Activated T-helper 1 cell treated with anti-CD3 and anti-CD28 coated beads, Interleukin-12 subunit alpha, Interleukin-12 subunit beta, Interleukin-2, Interleukin-4 antibody, amounts not matched to agents 30 ng/mL and 10 ng/mL and 1 ng/mL, durations not matched to agents 14 hours and 24 hours and 36 hours (primary cell): Measurements from ENCODE around the gene NPY4R2. TPM values are rescaled to one million over a fixed set of nuclear protein-coding genes. Genes with fewer than 3 reads are reported as not detected.
"Not testable (repeated sequence)": the region's sequence is repeated elsewhere in the genome, so short reads cannot be mapped to it uniquely, and the experiment has no call there.

Experiments used
- DNase-seq: peaks from one replicate; pipeline ENCODE4 v3.0.0; 2021; ENCODE audit warnings: low spot score
- H3K27ac Mint-ChIP-seq: one replicate; pipeline ENCODE4 v1.8.0; 2021; ENCODE audit warnings: mild to moderate bottlenecking, mixed read lengths
- H3K27me3 Mint-ChIP-seq: one replicate; pipeline ENCODE4 v1.8.0; 2022; ENCODE audit warnings: mild to moderate bottlenecking, moderate library complexity, mixed read lengths; ENCODE audit not compliant: insufficient read depth
- H3K36me3 Mint-ChIP-seq: one replicate; pipeline ENCODE4 v1.8.0; 2021; ENCODE audit warnings: low read depth, mixed read lengths
- H3K4me1 Mint-ChIP-seq: one replicate; pipeline ENCODE4 v1.8.0; 2021; ENCODE audit warnings: low read depth, mixed read lengths
- H3K4me3 Mint-ChIP-seq: one replicate; pipeline ENCODE4 v1.8.0; 2021; ENCODE audit warnings: mild to moderate bottlenecking, moderate library complexity, mixed read lengths
- H3K9me3 Mint-ChIP-seq: one replicate; pipeline ENCODE4 v1.8.0; 2021; ENCODE audit warnings: mixed read lengths
- intact Hi-C: fragments of 100-400 bp; cut with micrococcal nuclease; formaldehyde crosslinking; loops from one replicate; pipeline ENCODE4 v1.15.1; 2024
- total RNA-seq: library from RNA; stranded (reverse); gene quantifications from 2 replicates; pipeline ENCODE4 v1.2.3, GENCODE V29; 2022

Gene NPY4R2
- total RNA-seq, 1 donor from 2014 or later = not detected

DNA sequence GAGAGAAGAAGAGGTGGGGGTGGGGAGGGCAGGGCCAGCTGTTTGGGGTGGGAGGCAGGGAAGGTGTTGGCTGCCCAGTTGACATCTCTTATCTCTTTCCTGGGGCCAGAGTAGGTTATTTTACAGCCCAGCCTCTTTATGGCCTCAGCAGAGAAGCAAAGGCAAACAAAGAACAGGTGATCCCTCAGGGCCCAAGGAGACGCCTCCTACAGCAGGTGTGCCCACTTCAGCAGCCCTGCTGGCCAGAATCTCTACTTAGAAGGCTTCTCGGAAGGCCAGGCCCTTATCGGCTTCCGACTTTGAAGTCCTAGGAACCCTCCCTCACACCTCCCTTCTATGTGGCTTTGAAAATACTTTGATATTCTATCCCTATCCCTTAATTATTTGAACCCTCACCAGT lies 8.0 kb upstream of the NPY4R2 start:
- H3K4me1 Mint-ChIP-seq, H3K4me3 Mint-ChIP-seq, H3K27ac Mint-ChIP-seq, H3K36me3 Mint-ChIP-seq, DNase-seq, intact Hi-C loops, H3K27me3 Mint-ChIP-seq, H3K9me3 Mint-ChIP-seq: not testable (repeated sequence)

DNA sequence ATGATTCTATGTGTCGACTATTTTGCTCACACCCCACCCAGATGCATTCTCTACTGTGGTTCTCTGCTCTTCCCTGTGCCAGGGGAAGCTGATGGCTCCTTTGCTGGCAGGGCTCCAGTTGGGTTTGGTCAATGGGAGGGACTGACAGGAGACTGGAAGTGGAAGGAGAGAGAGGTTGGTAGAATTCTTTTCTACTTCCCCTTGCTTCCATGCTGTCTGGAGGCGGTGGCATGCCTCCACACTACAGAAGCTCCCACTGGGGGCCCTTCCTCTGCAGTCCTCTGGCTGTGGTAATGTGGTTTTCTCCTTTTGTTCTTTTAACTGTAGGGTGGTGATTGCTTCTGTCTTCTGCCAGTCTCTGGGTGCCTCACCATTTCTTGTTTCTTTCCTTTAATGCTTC lies 4.4 kb upstream of the NPY4R2 start:
- H3K9me3 Mint-ChIP-seq, H3K4me1 Mint-ChIP-seq, H3K27me3 Mint-ChIP-seq, H3K4me3 Mint-ChIP-seq, DNase-seq, intact Hi-C loops, H3K27ac Mint-ChIP-seq, H3K36me3 Mint-ChIP-seq: not testable (repeated sequence)

DNA sequence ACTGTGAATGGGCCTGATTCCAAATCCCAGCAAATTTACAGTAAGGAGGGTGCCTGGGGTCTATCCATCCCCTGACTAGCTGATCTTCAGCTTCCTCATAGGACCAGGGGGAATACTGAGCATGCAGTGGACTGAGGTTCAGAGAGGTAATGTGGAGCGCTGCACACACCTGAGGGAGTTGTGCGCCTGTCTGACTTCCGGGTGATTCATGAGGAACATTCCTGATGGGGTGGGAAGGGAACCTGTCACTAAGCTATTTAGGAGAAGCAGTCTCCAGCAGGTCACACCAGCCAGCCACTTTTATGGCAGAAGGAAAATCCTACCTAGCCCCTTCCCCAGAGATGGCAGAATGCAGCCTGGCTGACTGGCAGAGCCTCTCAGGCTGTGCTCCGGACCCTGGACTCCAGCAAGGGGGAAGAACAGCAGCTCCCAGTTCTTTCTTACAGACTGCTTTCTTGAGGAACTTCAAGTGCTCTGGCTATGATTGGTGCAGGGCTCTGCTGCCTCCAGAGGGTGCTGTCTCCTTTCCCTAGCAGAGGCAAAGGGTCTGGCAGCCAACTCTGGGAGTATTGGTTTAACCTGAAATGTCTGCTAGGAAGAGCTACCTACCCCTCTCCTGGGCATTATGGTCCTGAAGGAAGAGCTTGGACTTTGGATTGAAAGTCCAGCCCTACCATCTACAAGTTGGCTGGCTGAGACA lies 2.5 kb upstream of the NPY4R2 start:
- H3K27ac Mint-ChIP-seq, intact Hi-C loops, H3K4me1 Mint-ChIP-seq, H3K27me3 Mint-ChIP-seq, DNase-seq, H3K9me3 Mint-ChIP-seq, H3K36me3 Mint-ChIP-seq, H3K4me3 Mint-ChIP-seq: not testable (repeated sequence)

DNA sequence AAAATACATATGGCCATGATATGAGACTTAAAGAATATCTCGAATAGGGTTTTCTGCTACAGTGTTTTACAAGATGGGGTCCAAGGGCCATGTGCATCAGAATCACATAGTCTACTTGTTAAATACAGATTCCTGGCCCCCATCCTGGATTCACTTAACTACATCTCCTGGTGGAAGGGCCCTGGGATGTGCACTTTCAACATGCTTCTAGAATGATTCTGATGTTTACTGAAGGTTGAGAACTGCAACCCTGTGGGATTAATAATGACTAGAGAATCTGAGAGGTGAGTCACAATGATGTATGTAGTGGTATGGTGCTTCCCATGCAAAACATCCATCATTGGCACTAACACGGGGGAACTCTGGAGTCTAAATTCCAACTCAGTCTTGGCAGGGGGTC lies 2.1 kb downstream of the NPY4R2 start:
- H3K36me3 Mint-ChIP-seq, intact Hi-C loops, H3K27ac Mint-ChIP-seq, H3K9me3 Mint-ChIP-seq, DNase-seq, H3K27me3 Mint-ChIP-seq, H3K4me3 Mint-ChIP-seq, H3K4me1 Mint-ChIP-seq: not testable (repeated sequence)

DNA sequence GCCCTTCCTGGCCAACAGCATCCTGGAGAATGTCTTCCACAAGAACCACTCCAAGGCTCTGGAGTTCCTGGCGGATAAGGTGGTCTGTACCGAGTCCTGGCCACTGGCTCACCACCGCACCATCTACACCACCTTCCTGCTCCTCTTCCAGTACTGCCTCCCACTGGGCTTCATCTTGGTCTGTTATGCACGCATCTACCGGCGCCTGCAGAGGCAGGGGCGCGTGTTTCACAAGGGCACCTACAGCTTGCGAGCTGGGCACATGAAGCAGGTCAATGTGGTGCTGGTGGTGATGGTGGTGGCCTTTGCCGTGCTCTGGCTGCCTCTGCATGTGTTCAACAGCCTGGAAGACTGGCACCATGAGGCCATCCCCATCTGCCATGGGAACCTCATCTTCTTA lies 4.0 kb downstream of the NPY4R2 start:
- H3K27me3 Mint-ChIP-seq, H3K27ac Mint-ChIP-seq, intact Hi-C loops, DNase-seq, H3K9me3 Mint-ChIP-seq, H3K4me3 Mint-ChIP-seq, H3K36me3 Mint-ChIP-seq, H3K4me1 Mint-ChIP-seq: not testable (repeated sequence)

DNA sequence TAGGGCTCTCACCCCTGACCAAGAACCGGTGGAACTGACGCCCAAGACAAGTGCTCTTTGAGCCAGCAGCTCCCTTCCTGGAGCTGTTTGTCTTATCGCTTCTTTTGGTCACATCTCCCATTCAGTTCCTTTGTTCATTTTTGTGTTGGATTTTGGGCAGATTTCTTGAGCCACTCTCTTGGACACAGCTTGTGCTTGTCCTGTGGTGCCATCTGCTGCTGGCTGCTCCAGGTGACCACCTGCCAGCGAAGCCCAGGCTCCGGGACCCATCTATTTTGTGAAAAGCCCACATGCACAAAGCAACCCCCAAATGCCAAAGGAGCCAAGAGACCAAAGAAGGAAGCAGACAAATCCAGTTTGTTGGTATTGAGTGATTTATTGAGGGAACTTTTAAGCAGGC lies 6.2 kb downstream of the NPY4R2 start:
- H3K27me3 Mint-ChIP-seq, H3K9me3 Mint-ChIP-seq, H3K4me3 Mint-ChIP-seq, H3K36me3 Mint-ChIP-seq, H3K4me1 Mint-ChIP-seq, DNase-seq, intact Hi-C loops, H3K27ac Mint-ChIP-seq: not testable (repeated sequence)

DNA sequence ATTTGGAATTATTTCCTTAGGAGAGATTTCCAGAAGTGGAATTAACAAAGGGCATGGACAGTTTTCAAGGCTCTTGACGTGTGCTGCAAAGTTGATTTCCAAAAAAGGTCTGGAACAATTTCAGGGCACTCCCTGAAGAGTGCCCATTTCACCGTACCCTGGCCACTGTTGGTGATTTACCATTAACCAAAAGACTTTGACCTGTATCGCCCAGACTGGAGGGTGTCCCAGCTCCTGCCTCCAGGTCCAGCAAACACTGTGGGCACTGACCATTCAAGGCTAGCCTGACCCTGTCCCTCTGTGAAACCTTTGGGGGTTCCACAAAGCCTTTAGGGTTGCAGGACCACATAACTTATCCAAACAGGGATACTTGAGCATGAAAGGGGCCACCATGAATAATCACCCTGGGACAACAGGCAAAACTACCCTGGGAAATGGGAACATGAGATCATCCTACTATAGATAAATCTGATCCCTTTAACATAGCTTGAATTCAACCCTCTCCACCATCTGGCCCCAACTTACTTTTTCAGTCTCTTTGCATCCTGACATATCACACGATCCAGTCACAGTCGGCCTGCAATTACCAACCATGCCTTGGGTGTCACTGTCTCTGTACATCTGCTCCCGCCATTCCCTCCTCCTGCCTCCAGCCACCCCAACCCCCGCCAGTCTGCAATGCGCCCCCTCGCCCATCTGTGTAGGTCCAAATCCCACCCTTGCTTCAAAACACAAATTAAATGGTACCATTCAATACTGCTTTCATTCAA lies 8.9 kb downstream of the NPY4R2 start:
- H3K9me3 Mint-ChIP-seq, H3K36me3 Mint-ChIP-seq, intact Hi-C loops, H3K4me1 Mint-ChIP-seq, H3K27ac Mint-ChIP-seq, DNase-seq, H3K4me3 Mint-ChIP-seq, H3K27me3 Mint-ChIP-seq: not testable (repeated sequence)

DNA sequence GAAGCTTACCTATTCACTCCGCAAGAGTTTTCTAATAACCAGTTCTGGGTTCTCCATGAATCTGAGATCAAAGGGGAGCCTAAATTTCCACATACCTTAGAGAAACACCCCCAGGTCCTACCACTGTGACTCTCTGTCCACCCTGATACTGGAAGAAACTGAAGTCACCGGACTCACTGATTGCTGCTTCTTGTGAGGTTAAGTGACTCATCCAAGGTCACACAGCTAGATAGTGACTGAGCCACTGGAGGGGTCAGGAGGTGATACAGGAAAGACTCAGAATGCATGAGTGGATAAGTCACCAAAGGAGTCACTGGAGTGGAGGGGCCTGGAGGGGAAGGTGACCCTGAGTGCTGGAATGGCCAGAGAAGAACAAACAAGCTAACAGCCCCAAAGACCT lies 9.8 kb downstream of the NPY4R2 start:
- H3K27me3 Mint-ChIP-seq, H3K9me3 Mint-ChIP-seq, H3K4me1 Mint-ChIP-seq, intact Hi-C loops, H3K4me3 Mint-ChIP-seq, H3K27ac Mint-ChIP-seq, DNase-seq, H3K36me3 Mint-ChIP-seq: not testable (repeated sequence)

DNA sequence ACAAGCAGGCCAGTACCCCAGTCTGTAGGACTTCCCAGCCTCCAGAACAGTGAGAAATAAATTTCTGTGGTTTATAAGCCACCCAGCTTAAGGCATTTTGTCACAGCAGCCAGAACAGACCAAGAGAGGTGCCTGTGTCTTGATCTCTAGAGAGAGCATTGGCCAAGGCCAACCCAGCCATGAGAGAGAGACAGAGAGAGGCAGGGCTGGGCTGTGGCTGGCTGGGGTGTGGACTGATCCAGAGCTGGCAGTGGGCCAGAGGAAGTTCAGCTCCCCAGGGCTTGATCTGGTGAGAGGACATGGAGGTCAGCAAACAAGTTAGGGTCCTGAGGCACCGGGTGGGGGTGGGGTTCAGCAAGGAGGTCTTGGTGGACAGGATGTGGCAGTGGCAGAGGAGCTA lies 14.4 kb downstream of the NPY4R2 start:
- H3K27me3 Mint-ChIP-seq, H3K9me3 Mint-ChIP-seq, DNase-seq, H3K36me3 Mint-ChIP-seq, H3K4me3 Mint-ChIP-seq, H3K27ac Mint-ChIP-seq, H3K4me1 Mint-ChIP-seq, intact Hi-C loops: not testable (repeated sequence)

DNA sequence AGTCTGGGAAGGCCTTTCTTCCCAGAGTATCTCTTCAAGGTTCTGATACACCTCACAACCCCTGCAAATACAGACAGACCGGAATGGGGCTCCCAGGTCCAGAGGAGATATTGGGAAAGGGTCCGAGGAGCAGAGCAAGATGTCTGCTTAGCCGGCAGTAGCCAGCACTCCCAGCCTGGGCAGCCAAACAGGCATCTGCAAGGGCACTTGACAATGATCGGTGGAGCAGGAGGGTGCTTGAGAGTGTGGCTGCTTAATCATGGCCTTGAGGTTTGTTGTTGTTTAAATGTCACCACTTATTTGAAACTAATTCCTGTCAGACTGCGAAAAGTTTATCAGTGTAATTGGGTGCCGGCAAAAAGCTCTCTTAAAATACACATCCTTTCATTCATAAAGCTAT lies 15.0 kb downstream of the NPY4R2 start:
- H3K4me3 Mint-ChIP-seq, H3K4me1 Mint-ChIP-seq, DNase-seq, intact Hi-C loops, H3K9me3 Mint-ChIP-seq, H3K27me3 Mint-ChIP-seq, H3K36me3 Mint-ChIP-seq, H3K27ac Mint-ChIP-seq: not testable (repeated sequence)

DNA sequence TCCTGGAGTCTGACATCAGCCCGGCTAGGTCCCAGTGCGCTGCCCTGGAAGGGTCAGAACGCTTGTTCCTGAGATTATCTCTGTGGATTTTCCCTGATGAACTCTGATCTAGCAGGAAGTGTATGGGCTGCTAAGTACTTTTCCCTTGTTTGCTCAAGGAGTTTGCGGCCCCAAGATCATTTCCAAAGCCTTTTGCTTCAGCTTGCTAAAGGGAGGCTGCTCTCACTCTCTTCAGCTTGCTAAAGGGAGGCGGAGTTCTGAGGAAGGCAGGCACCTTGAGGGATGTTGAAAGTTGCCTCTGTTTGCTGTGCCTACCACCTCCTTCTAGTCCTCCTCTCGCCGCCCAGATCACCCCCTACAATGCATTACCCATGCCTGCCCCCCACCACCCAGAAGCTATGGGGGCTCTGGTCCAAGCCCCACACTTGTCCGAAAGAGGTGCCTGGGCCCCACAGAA lies 18.3 kb downstream of the NPY4R2 start:
- H3K27me3 Mint-ChIP-seq, H3K4me3 Mint-ChIP-seq, intact Hi-C loops, H3K9me3 Mint-ChIP-seq, DNase-seq, H3K4me1 Mint-ChIP-seq, H3K36me3 Mint-ChIP-seq, H3K27ac Mint-ChIP-seq: not testable (repeated sequence)

DNA sequence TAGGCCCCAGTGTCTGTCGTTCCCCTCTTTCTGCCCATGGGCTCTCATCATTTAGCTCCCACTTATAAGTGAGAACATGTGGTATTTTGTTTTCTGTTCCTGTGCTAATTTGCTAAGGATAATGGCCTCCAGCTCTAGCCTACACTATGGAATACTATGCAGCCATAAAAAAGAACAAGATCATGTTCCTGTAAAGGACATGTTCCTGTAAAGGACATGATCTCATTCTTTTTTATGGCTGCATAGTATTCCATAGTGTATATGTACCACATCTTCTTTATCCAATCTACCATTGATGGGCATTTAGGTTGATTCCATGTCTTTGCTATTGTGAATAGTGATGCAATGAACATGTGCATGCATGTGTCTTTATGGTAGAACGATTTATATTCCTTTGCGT lies 19.2 kb downstream of the NPY4R2 start:
- H3K27me3 Mint-ChIP-seq, H3K27ac Mint-ChIP-seq, intact Hi-C loops, H3K9me3 Mint-ChIP-seq, DNase-seq, H3K4me3 Mint-ChIP-seq, H3K4me1 Mint-ChIP-seq, H3K36me3 Mint-ChIP-seq: not testable (repeated sequence)

DNA sequence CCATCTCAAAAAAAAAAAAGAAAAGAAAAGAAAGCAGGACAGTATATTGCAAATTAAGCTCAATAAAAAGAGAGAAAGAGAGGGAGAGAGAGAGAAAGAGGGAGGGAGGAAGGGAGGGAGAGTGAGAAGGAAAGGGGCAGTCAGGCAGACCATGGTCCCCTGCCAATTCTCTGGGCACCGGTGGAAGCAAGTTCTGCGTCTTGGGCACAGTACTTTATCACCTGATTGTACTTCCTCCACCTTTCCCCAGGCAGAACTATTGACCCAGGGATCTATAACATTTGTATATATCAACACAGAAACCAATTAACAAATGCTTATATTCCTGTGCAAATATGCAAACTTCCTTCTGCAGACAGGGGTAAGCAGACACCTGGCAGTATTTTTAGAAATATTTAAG lies 22.4 kb downstream of the NPY4R2 start:
- H3K9me3 Mint-ChIP-seq, H3K36me3 Mint-ChIP-seq, H3K4me3 Mint-ChIP-seq, H3K4me1 Mint-ChIP-seq, H3K27me3 Mint-ChIP-seq, DNase-seq, H3K27ac Mint-ChIP-seq, intact Hi-C loops: not testable (repeated sequence)

DNA sequence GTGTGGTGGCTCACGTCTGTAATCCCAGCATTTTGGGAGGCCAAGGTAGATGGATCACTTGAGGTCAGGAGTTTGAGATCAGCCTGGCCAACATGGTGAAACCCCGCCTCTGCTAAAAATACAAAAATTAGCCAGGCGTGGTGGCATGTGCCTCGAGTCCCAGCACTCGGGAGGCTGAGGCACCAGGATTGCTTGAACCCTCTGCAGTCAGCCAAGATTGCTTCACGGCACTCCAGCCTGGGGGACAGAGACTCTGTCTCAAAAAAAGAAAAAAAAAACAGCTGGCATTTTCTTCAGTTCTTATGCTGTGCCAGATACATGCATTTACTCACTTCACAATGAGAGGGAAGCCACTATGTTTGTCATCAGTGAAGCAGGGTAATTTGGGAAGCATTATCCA lies 22.9 kb downstream of the NPY4R2 start:
- intact Hi-C loops, H3K27me3 Mint-ChIP-seq, H3K4me3 Mint-ChIP-seq, H3K9me3 Mint-ChIP-seq, DNase-seq, H3K27ac Mint-ChIP-seq, H3K36me3 Mint-ChIP-seq, H3K4me1 Mint-ChIP-seq: not testable (repeated sequence)
